GM23248 (cell line): ENCODE data around the gene AKAP13.
"Not testable (repeated sequence)": the region's sequence is repeated elsewhere in the genome, so short reads cannot be mapped to it uniquely, and the experiment has no call there.

Source experiments
- EZH2 ChIP-seq: fragments of 200-600 bp; sonication (generic); IDR thresholded peaks from 2 replicates; pipeline ENCODE4 v1.6.1; 2018; ENCODE audit warnings: antibody characterized with exemption, mild to moderate bottlenecking; ENCODE audit not compliant: insufficient read depth, poor library complexity, severe bottlenecking
- EZH2phosphoT487 ChIP-seq: fragments of 200-600 bp; sonication (generic); IDR thresholded peaks from 2 replicates; pipeline ENCODE4 v1.6.1; 2018; ENCODE audit warnings: antibody characterized with exemption, moderate library complexity, mild to moderate bottlenecking, low read depth; ENCODE audit not compliant: insufficient read depth

DNA sequence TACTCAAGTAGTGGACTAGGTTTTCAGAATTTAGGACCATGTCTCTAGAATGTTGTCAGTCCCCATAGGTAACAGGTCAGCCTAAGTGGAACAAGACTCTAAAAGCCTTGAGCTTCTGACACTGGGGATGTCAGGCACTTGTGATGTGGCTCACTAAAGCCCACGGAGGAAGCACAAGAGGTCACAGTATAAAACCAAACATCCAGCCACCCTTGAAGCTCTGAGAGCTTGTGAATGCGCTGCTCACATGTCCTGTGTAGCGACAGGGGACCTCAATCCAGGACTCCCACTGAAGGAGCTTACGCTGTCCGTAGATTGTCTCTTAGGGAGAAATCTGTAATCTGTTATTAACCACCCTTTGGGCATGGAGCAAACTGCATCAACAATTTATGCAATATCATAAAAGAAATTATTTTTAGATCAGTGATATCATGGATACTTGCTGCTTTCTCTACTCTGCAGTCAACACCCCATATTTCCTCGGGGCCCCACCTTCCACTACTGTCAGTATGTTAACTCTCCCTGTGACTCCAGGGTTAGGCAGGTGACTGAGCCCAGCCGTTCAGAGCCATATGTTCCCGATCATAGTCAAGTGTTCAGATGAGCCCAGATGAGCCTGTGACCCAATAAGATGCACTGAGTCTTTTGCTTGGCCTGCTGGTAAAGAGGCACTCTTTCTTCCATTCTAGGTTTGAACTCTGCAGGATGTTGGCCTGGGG lies 32.2 kb upstream of the AKAP13 start:
- TF ChIP-seq EZH2, EZH2phosphoT487: not testable (repeated sequence)
